Thyroid gland (tissue), 4 donors: Measurements from ENCODE around the gene POFUT2.

Experiments
- CTCF ChIP-seq, 6 experiments: fragments of 200-600 bp in 3 of 6; fragments of 450-650 bp in 3 of 6; sonication (generic) in 3 of 6; IDR thresholded peaks; one replicate each; pipeline ENCODE4 v1.5.1; 2016 to 2019; ENCODE audit warnings: antibody characterized with exemption in 6 of 6, mild to moderate bottlenecking in 2 of 6, inconsistent platforms in 1 of 6, moderate library complexity in 1 of 6
- POLR2A ChIP-seq, 2 donors: fragments of 450-650 bp; IDR thresholded peaks; one replicate each; pipeline ENCODE4 v1.6.1; 2017; ENCODE audit warnings: antibody characterized with exemption in 2 of 2, mild to moderate bottlenecking in 2 of 2, moderate library complexity in 1 of 2

GRCh38 chr21:45330851-45331261 is 43.2 kb upstream of the POFUT2 start:
- TF ChIP-seq CTCF (IDR thresholded peaks at IDR 0.05) (no peak), POLR2A (IDR thresholded peaks at IDR 0.05) (no peak)
